Left ventricle myocardium inferior (tissue), 1 donor: ENCODE data around the gene MAGEB17. TPM values are rescaled to one million over a fixed set of nuclear protein-coding genes. Genes with fewer than 3 reads are reported as not detected.
"Not testable (repeated sequence)": the region's sequence is repeated elsewhere in the genome, so short reads cannot be mapped to it uniquely, and the experiment has no call there.

Experiments used
- DNase-seq: peaks from one replicate; pipeline ENCODE4 v3.0.0-alpha.2; 2020
- H3K27ac ChIP-seq: fragments of 200-600 bp; replicated peaks from 2 replicates; pipeline ENCODE4 v1.8.0; 2021
- H3K27me3 ChIP-seq: fragments of 200-600 bp; 2 replicates; pipeline ENCODE4 v1.8.0; 2021; ENCODE audit warnings: low read depth
- H3K36me3 ChIP-seq: fragments of 200-600 bp; 2 replicates; pipeline ENCODE4 v1.8.0; 2021
- H3K4me1 ChIP-seq: fragments of 200-600 bp; 2 replicates; pipeline ENCODE4 v1.8.0; 2021
- H3K4me3 ChIP-seq: fragments of 200-600 bp; 2 replicates; pipeline ENCODE4 v1.8.0; 2021; ENCODE audit warnings: mild to moderate bottlenecking, moderate library complexity
- H3K9me3 ChIP-seq: fragments of 200-600 bp; replicated peaks from 2 replicates; pipeline ENCODE4 v1.8.0; 2021
- intact Hi-C: fragments of 100-400 bp; cut with micrococcal nuclease; formaldehyde crosslinking; loops from one replicate; pipeline ENCODE4 v1.11.0; 2022
- total RNA-seq: library from RNA; stranded (reverse); fragmentation: NEBNext Ultra II Directional; extraction: Animal tissue kit (Norgen Biotek cat#: 25700); gene quantifications from one replicate; pipeline ENCODE4 v1.2.1, GENCODE V29; 2021
- TF ChIP-seq, protein P1 (sequence below): fragments of 200-600 bp; IDR thresholded peaks from 2 replicates; pipeline ENCODE4 v1.8.0; 2021; ENCODE audit warnings: antibody characterized with exemption, mild to moderate bottlenecking, borderline replicate concordance
- donor health status: DM: no; HTN: yes; CAD: no; lungs with severe emphysema.

MAGEB17 gene
- total RNA-seq, 1 donor from 2014 or later, result not detected

DNA sequence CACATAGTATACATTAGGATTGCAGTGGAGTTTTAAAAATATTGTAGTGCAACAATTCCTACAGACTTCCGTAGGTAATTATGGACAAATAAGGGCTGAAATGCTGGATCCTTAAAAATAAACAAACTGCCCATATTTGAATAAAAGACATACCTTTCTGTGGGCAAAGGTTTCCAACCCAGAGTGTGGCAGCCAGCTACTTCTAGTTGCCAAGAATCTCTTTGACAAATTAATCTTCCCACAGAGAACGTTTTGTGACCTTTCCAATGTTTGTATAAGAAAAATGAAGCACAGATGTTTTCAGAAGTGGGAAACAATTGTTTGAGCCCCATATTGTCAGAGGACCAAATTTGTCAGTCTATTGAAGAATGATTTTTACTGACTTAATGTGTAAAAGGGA is 22.9 kb upstream of the MAGEB17 start:
- no peak overlapping the region for H3K4me3 ChIP-seq
- H3K27ac ChIP-seq, result no peak overlapping the region
- H3K36me3 ChIP-seq, result no peaks in the 10 kb centered on the region
- no peaks in the 10 kb centered on the region for H3K4me1 ChIP-seq
- no peaks in the 10 kb centered on the region for H3K9me3 ChIP-seq
- no peak for DNase-seq
- TF ChIP-seq, protein P1, sequence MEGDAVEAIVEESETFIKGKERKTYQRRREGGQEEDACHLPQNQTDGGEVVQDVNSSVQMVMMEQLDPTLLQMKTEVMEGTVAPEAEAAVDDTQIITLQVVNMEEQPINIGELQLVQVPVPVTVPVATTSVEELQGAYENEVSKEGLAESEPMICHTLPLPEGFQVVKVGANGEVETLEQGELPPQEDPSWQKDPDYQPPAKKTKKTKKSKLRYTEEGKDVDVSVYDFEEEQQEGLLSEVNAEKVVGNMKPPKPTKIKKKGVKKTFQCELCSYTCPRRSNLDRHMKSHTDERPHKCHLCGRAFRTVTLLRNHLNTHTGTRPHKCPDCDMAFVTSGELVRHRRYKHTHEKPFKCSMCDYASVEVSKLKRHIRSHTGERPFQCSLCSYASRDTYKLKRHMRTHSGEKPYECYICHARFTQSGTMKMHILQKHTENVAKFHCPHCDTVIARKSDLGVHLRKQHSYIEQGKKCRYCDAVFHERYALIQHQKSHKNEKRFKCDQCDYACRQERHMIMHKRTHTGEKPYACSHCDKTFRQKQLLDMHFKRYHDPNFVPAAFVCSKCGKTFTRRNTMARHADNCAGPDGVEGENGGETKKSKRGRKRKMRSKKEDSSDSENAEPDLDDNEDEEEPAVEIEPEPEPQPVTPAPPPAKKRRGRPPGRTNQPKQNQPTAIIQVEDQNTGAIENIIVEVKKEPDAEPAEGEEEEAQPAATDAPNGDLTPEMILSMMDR, result no peak
- intact Hi-C loops, result no loop called here
- H3K27me3 ChIP-seq, result no peaks in the 10 kb centered on the region

DNA sequence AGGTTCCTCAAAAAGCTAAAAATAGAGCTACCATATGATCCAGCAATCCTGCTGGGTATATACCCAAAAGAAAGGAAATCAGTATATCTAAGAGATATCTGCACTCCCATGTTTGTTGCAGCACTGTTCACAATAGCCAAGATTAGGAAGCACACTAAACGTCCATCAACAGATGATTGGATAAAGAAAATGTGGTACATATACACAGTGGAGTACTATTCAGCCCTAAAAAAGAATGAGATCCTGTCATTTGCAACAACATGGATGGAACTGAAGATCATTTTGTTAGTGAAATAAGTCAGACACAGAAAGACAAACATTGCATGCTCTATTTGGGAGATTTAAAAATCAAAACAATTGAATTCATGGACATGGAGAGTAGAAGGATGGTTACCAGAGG is 22.2 kb upstream of the MAGEB17 start:
- H3K36me3 ChIP-seq, H3K27ac ChIP-seq, H3K9me3 ChIP-seq, H3K4me1 ChIP-seq, H3K27me3 ChIP-seq, DNase-seq, H3K4me3 ChIP-seq, intact Hi-C loops: not testable (repeated sequence)

GRCh38 chrX:16145656-16146055 is 21.6 kb upstream of the MAGEB17 start:
- Histone ChIP-seq H3K4me3 (no peak overlapping the region), H3K27me3 (no peaks in the 10 kb centered on the region), H3K27ac (no peak overlapping the region), H3K36me3 (no peaks in the 10 kb centered on the region), H3K9me3 (no peaks in the 10 kb centered on the region), H3K4me1 (no peaks in the 10 kb centered on the region)
- no peak for DNase-seq
- intact Hi-C loops, result no loop called here
- TF ChIP-seq, protein P1, result no peak

GRCh38 chrX:16148896-16149295 is 18.4 kb upstream of the MAGEB17 start:
- Histone ChIP-seq H3K4me1 (no peaks in the 10 kb centered on the region), H3K27me3 (no peaks in the 10 kb centered on the region), H3K27ac (no peak overlapping the region), H3K4me3 (no peak overlapping the region), H3K36me3 (no peaks in the 10 kb centered on the region), H3K9me3 (no peaks in the 10 kb centered on the region)
- intact Hi-C loops, result no loop called here
- TF ChIP-seq, protein P1, result no peak
- no peak for DNase-seq

DNA sequence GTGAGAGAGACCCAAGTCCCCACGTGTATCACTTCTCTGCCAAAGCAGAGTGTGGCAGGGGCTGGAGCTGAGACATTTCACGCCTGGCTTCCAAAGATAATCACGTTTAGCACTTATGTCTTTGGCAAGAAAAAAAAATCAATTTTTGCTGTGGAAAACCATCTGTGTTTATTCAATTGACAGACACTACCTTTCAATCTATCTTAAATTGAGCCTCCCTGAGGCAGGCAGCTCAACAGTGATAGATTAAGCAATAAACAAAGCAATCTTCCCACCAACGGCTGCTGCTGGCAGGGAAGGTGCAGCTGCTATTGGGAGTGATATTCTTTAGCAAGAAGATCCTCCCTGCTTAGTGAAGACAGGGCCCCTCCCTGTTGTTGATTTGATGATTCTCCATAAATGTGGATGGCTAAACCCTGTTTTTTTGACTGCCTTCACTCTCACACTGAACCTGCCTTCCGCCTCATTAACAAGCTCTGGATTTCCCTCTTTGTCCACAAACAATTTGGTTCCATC is 11.6 kb upstream of the MAGEB17 start:
- no peak for DNase-seq
- H3K27me3 ChIP-seq, result no peaks in the 10 kb centered on the region
- no peaks in the 10 kb centered on the region for H3K36me3 ChIP-seq
- intact Hi-C loops, result no loop called here
- TF ChIP-seq, protein P1, result no peak
- no peak overlapping the region for H3K27ac ChIP-seq
- no peaks in the 10 kb centered on the region for H3K9me3 ChIP-seq
- no peaks in the 10 kb centered on the region for H3K4me1 ChIP-seq
- H3K4me3 ChIP-seq, result no peak overlapping the region

- no peaks in the 10 kb centered on the region for H3K27me3 ChIP-seq
- no peak overlapping the region for H3K4me3 ChIP-seq
- H3K4me1 ChIP-seq, result no peaks in the 10 kb centered on the region
- TF ChIP-seq, protein P1, result no peak
- no peak for DNase-seq
- no peak overlapping the region for H3K27ac ChIP-seq
- intact Hi-C loops, result no loop called here
- no peaks in the 10 kb centered on the region for H3K9me3 ChIP-seq
- no peaks in the 10 kb centered on the region for H3K36me3 ChIP-seq
Measured at GRCh38 chrX:16156692-16157331, 10.5 kb upstream of the MAGEB17 start.
